ENCODE data around the gene SHISAL2B.
"Not testable (repeated sequence)": the region's sequence is repeated elsewhere in the genome, so short reads cannot be mapped to it uniquely, and the experiment has no call there.

SHISAL2B gene

GRCh38 chr5:64690417-64691151, at the start of gene SHISAL2B:
SHISAL2B (plus strand) TSS chr5:64690503; CDS start chr5:64690624, 121 bp downstream.
- DNase-seq (ENCODE audit: low read depth, low spot score): no peak

GRCh38 chr5:64644831-64645230, 45.5 kb upstream of the SHISAL2B start:
- DNase-seq (ENCODE audit: low read depth, low spot score): no peak

- DNase-seq (ENCODE audit: low read depth, low spot score): no peak
Measured at GRCh38 chr5:64646169-64646568, 44.1 kb upstream of the SHISAL2B start.

GRCh38 chr5:64649512-64649911, 40.8 kb upstream of the SHISAL2B start:
- no peak for DNase-seq (ENCODE audit: low read depth, low spot score)

- no peak for DNase-seq (ENCODE audit: low read depth, low spot score)
Measured at GRCh38 chr5:64653766-64654560, 36.3 kb upstream of the SHISAL2B start.

GRCh38 chr5:64654561-64654938, 35.8 kb upstream of the SHISAL2B start:
- DNase-seq (ENCODE audit: low read depth, low spot score): no peak

- DNase-seq (ENCODE audit: low read depth, low spot score): no peak
Measured at GRCh38 chr5:64655596-64655995, 34.7 kb upstream of the SHISAL2B start.

- DNase-seq (ENCODE audit: low read depth, low spot score): no peak
Measured at GRCh38 chr5:64659289-64659688, 31.0 kb upstream of the SHISAL2B start.

- not testable (repeated sequence) for DNase-seq (ENCODE audit: low read depth, low spot score)
Measured at GRCh38 chr5:64663181-64663580, 27.1 kb upstream of the SHISAL2B start.

GRCh38 chr5:64665243-64665642, 25.1 kb upstream of the SHISAL2B start:
- no peak for DNase-seq (ENCODE audit: low read depth, low spot score)

GRCh38 chr5:64666078-64666477, 24.2 kb upstream of the SHISAL2B start:
- no peak for DNase-seq (ENCODE audit: low read depth, low spot score)

- DNase-seq (ENCODE audit: low read depth, low spot score): no peak
Measured at GRCh38 chr5:64667068-64667467, 23.2 kb upstream of the SHISAL2B start.

- DNase-seq (ENCODE audit: low read depth, low spot score): no peak
Measured at GRCh38 chr5:64670277-64670676, 20.0 kb upstream of the SHISAL2B start.

GRCh38 chr5:64671678-64672077, 18.6 kb upstream of the SHISAL2B start:
- no peak for DNase-seq (ENCODE audit: low read depth, low spot score)

- DNase-seq (ENCODE audit: low read depth, low spot score): no peak
Measured at GRCh38 chr5:64678374-64678773, 11.9 kb upstream of the SHISAL2B start.

GRCh38 chr5:64680289-64680688, 10.0 kb upstream of the SHISAL2B start:
- no peak for DNase-seq (ENCODE audit: low read depth, low spot score)

GRCh38 chr5:64682608-64683007, 7.7 kb upstream of the SHISAL2B start:
- no peak for DNase-seq (ENCODE audit: low read depth, low spot score)

GRCh38 chr5:64685866-64686265, 4.4 kb upstream of the SHISAL2B start:
- DNase-seq (ENCODE audit: low read depth, low spot score): no peak

- no peak for DNase-seq (ENCODE audit: low read depth, low spot score)
Measured at GRCh38 chr5:64688391-64688790, 1.9 kb upstream of the SHISAL2B start.

- DNase-seq (ENCODE audit: low read depth, low spot score): no peak
Measured at GRCh38 chr5:64688965-64689364, 1.3 kb upstream of the SHISAL2B start.

- no peak for DNase-seq (ENCODE audit: low read depth, low spot score)
Measured at GRCh38 chr5:64690104-64690416, 243 bp upstream of the SHISAL2B start.

GRCh38 chr5:64691291-64691690, 988 bp downstream of the SHISAL2B start:
- DNase-seq (ENCODE audit: low read depth, low spot score): no peak

GRCh38 chr5:64693636-64694035, 3.3 kb downstream of the SHISAL2B start:
- DNase-seq (ENCODE audit: low read depth, low spot score): no peak
